ENCODE measurements around the gene PAN2.
A peak's percentile ranks its signal among the peaks of the same experiment; 100 is the strongest.

The PAN2 gene, protein sequence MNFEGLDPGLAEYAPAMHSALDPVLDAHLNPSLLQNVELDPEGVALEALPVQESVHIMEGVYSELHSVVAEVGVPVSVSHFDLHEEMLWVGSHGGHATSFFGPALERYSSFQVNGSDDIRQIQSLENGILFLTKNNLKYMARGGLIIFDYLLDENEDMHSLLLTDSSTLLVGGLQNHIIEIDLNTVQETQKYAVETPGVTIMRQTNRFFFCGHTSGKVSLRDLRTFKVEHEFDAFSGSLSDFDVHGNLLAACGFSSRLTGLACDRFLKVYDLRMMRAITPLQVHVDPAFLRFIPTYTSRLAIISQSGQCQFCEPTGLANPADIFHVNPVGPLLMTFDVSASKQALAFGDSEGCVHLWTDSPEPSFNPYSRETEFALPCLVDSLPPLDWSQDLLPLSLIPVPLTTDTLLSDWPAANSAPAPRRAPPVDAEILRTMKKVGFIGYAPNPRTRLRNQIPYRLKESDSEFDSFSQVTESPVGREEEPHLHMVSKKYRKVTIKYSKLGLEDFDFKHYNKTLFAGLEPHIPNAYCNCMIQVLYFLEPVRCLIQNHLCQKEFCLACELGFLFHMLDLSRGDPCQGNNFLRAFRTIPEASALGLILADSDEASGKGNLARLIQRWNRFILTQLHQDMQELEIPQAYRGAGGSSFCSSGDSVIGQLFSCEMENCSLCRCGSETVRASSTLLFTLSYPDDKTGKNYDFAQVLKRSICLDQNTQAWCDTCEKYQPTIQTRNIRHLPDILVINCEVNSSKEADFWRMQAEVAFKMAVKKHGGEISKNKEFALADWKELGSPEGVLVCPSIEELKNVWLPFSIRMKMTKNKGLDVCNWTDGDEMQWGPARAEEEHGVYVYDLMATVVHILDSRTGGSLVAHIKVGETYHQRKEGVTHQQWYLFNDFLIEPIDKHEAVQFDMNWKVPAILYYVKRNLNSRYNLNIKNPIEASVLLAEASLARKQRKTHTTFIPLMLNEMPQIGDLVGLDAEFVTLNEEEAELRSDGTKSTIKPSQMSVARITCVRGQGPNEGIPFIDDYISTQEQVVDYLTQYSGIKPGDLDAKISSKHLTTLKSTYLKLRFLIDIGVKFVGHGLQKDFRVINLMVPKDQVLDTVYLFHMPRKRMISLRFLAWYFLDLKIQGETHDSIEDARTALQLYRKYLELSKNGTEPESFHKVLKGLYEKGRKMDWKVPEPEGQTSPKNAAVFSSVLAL

DNA sequence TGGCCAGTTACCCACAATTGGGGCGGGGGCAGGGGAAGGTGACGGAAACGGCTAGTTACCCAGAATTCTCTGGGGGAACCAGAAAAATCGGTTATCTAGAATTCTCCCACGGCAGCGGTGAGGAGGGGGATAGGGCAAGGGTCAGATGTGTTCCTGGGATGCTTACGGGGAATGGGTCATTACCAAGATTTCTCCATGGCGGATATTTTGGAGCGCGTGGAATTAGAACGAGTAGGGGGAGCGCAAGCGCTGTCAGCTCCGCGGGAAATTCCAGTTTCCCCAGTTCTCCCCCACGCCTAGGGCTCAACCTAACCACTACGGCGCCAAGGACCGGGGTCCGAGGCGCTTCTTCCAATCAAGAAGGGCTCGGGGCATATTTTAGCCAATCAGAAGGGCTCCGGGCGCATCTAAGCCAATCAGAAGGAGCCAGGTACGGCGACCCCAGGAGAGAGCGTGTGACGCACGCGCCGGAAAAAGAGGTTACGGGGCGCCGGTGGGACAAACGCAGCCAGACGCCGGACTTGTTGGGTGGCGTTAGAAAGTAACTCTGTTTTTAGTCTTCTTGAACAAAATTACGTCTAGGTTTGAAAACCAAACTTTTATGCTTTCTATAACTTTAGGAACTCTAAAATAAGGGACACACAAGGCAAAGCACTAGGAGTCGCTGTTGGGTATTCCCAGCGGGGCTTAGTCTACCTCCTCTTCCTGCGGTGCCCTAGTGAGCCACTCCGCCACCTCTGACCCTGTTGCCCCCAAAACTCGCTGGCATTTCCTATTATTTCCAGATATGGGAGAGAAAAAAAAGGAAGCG, at the start of gene PAN2:
TSS of gene PAN2 (minus strand) at position 322 of the 811 bp plus-strand sequence. CDS start 906 bp downstream, outside the sequence.
- peak; percentile 87 to 94 for DNase-seq (ENCODE audit: extremely low read depth in 1 of 2, low read depth in 1 of 2)

DNA sequence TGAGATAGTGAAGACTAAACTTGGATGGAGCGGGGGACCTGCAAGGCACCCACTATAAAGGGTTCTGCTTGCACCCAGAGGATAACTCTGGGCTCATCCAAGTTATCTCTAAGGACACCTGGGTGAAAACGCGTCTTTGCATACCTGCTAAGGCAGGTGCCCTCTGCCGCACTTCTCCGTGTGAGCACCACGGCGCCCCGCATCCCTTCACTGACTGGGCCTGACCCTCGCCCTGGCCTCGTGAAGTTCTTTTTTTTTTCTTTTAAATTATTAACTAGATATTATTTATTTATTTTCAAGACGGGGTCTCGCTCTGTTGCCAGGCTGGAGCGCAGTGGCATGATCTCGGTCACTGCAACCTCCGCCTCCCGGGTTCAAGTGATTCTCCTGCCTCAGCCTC, 48.8 kb upstream of the PAN2 start:
- no peak for DNase-seq (ENCODE audit: extremely low read depth in 1 of 2, low read depth in 1 of 2)

DNA sequence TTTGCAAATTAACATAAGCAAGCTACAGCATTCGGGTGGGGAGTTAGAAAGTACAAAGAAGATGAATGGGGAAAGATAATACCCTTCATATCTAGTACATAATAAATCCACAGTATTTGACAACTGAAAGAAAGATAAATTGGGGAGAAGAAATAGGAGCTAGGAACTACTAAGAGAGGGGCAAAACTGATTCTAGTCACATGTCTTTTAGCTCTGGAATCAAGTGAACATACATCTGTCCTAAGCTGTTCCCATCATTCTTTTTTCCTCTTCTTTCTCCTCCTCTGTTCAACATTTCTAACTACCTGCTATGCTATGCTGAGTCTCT, 44.2 kb upstream of the PAN2 start:
- no peak for DNase-seq (ENCODE audit: extremely low read depth in 1 of 2, low read depth in 1 of 2)

DNA sequence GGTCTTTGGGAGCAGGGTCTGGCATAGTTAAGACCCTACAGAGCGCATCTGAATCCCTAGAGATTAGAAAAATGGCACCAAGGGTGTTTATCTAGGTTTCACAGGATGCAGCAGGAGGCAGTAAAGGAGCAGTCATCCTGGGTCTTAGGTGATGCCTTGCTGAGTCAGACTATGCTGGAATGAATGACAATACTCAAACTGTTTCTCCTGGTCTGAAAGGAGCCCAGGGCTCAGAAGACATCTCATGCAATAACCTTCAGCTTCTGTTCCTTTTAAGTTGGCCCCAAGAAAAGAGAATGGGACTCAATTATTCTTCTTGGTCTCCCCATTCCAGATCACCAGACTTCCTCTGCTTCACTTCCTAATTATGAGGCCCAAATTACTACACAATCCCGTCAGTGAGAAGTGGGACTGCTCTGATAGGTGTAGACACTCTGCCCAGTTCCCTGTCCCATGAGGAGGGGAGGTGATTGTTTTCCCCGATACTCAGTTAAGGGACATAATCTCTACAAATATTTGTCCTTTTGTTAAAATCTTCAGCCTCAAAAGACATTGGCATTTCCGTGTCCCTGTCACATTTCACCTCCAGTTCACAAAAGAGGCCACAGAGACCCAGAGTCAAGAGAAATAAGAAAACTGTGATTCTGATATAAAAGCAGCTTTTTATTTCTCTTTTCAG, 43.6 kb upstream of the PAN2 start:
- no peak for DNase-seq (ENCODE audit: extremely low read depth in 1 of 2, low read depth in 1 of 2)

DNA sequence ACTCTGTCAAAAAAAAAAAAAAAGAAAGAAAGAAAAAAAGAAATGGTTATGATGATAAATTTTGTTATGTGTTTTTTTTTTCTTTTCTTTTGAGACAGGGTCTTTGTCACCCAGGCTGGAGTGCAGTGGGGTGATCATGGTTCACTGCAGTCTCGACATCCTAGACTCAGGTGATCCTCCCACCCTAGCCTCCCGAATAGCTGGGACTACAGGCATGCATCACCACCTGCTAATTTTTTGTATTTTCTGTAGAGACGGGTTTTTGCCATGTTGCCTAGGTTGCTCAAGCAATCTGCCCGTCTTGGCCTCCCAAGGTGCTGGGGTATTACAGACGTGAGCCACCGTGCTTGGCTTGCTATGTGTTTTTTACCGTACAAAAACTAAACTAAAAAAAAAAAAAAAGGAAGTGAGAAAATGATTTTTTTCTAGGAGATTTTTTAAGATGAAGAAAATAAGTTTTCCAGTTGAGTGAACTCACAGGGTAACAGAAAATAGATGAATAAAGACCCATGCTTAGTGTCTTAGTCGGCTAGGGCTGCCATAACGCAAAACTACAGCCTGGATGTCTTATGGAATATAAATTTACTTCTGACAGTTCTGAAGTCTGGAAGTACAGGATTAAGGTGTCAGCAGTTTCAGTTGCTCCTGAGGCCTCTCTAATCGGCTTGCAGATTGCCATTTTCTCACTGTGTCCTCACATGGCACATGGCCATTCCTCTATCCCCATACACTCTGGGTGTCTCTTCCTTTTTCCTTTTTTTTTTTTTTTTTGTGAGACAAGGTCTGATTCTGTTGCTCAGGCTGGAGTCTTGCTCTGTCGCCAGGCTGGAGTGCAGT, 42.0 kb upstream of the PAN2 start:
- no peak for DNase-seq (ENCODE audit: extremely low read depth in 1 of 2, low read depth in 1 of 2)

DNA sequence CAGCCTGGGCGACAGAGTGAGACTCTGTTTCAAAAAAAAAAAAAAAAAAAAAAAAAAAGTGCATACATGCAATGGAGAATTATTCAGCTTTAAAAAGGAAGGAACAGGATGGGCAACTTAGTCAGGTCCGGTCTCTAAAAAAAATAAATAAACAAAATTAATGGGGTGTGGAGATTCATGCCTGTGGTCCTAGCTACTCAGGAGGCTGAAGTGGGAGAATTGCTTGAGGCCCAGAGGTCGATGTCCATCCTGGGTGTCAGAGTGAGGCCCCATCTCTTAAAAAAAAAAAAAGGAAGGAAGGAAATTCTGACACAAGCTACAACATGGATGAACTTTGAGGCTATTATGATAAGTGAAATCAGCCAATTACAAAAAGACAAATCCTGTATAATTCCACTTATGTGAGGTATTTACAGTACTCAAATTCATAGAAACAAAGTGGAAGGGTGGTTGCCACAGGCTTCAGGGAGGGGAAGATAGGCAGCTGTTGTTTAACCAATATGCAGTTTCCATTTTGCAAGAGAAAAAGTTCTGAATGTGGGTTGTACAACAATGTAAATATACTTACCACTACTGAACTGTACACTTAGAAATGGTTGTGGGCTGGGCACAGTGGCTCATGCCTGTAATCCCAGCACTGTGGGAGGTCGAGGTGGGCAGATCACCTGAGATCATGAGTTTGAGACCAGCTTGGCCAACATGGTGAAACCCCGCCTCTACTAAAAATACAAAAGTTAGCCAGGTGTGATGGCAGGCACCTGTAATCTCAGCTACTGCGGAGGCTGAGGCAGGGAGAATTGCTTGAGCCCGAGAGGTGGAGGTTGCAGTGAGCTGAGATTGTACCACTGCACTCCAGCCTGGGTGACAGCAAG, 41.2 kb upstream of the PAN2 start:
- DNase-seq (ENCODE audit: extremely low read depth in 1 of 2, low read depth in 1 of 2): no peak

DNA sequence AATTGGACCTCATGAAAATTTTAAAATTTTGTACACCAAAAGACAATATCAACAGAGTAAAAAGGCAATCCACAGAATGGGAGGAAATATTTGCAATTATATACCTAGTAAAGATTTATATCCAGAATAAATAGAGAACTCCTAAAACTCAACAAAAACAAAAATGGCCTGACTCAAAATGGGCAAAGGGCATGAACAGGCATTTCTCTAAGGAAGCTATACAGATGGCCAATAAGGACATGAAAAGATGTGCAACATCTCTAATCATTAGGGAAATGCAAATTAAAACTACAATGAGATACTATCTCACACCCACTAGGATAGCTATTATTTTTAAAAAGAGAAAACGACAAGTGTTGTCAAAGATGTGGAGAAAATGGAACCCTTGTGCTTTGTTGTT, 39.7 kb upstream of the PAN2 start:
- no peak for DNase-seq (ENCODE audit: extremely low read depth in 1 of 2, low read depth in 1 of 2)

DNA sequence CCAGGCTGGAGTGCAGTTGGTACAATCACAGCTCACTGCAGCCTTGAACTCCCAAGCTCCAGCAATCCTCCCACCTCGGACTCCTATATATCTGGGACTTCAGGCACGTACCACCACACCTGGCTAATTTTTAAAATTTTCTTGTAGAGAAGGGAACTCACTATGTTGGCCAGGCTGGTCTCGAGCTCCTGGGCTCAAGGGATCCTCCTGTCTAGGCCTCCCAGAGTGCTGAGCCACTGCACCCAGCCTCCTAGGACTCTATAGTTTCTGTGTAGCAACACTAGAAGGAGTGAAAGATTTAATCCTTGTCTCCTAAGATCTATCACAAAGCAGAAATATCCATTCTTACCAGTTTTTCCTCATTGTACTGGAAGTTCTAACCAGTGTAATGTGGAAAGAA, 33.1 kb upstream of the PAN2 start:
- DNase-seq (ENCODE audit: extremely low read depth in 1 of 2, low read depth in 1 of 2): no peak

DNA sequence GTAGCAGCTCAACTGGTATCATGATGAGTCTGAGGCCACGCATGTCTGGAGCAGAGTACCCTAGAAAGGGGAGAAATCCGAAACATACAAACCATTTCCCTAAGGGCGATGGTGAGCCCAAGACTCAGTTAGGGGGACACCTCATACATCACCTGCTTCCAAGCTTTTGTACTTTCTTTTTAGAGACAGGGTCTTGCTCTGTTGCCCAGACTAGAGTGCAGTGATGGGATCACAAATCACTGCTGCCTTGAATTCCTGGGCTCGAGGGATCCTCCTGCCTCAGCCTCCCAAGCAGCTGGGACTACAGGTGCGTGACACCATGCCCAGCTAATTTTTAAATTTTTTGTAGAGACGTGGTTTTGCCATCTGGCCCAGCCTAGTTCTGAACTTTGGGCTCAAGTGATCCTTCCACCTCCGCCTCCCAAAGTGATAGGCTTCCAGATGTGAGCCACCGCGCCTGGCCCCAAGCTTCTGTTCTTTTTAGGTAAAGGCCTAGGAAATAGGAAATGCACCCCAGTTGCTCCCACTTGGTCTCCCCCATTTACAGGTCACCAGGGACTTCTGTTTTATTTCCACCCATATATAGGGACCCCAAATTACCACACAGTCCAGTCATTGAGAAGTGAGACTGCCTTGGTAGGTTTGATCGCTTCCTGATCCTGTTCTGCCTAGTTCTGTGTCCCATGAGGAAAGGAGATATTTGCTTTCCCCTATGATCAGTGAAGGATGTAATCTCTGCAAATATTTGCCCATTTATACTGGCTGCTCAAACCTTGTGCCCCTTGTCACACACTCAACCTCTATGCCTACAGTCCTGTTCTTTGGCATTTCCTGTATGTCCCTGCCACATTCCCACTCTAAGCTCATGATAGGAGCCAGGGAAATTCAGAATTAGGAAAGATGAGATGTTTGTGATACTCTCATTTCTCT, 28.6 kb upstream of the PAN2 start, which contains the start of gene APOF:
TSS of gene APOF (minus strand) at position 728 of the 930 bp plus-strand sequence. CDS start at position 616, 112 bp downstream.
- no peak for DNase-seq (ENCODE audit: extremely low read depth in 1 of 2, low read depth in 1 of 2)

DNA sequence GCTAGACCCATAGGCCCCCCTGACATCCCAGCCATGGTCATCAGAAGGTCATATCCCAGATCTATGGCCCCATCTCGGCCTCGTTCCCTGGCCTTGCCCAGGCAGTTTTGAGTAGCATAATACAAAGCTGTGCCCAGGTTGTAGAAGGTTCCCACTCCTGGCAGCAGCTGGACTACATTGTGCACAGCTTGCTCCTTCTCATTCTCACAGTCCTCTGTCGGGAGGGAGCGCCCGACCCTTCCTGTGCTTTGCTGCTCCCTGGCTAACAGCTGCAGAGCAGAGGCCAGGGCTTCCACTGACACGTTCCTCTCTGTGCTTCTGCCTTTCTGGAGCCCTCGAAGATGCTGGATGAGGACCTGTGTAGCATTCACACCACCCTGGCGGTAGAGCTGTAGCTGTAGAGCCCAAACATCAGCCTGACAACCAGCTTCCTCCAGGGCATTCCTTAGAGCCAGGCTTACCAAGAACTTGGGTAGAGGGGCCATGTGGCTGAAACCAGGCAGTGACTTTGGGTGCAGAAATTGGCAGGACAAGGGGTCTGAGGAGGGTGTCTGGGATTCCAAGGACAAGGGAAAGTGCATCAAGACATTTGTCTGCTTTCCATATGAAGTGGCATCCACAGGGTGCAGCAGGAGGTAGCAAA, 27.8 kb upstream of the PAN2 start:
- no peak for DNase-seq (ENCODE audit: extremely low read depth in 1 of 2, low read depth in 1 of 2)

DNA sequence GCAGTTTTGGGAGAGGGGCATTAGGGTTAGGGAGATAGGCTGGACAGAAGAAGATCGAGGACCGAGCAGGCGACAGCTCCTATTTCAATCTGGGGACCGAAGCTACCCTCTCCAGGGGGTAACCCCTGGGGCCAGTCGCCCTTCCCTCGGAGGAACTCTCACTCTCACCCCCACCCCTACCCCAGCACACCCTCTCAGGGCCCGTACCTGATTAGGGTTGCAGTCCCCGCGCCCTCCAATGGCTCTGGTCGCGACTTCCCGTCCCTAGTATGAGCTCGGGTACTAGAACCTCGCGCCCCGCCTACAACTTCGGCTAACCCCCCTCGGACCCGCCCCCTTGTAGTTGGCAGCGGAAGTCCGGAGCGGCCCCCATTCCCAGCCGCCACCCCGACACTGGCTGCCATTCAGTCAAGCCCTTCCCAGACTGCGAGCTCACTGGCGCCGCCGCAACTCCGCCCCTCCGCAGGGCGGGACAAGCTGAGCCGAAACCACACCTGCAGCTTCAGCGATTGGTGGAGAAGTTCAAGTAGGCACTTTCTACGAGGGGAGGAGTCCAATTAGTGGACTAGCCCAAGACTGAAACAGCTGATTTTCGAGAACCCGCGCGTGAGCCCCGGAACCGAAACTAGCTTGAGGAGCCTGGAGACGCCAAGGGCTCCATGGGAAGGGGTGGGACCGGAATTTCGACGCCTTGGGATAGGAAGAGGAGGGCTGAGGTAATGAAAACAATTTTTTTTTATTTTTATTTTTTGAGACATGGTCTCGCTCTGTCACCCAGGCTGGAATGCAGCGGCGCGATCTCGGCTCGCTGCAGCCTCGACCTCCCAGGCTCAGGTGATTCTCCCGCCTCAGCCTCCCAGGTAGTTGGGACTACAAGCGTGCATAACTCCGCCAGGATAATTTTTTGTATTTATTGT, 26.3 kb upstream of the PAN2 start, which contains the start of gene STAT2:
TSS of gene STAT2 (minus strand) at position 257 of the 917 bp plus-strand sequence. CDS start 3,536 bp downstream, outside the sequence.
- peak; percentile 99 for DNase-seq (ENCODE audit: extremely low read depth in 1 of 2, low read depth in 1 of 2)

DNA sequence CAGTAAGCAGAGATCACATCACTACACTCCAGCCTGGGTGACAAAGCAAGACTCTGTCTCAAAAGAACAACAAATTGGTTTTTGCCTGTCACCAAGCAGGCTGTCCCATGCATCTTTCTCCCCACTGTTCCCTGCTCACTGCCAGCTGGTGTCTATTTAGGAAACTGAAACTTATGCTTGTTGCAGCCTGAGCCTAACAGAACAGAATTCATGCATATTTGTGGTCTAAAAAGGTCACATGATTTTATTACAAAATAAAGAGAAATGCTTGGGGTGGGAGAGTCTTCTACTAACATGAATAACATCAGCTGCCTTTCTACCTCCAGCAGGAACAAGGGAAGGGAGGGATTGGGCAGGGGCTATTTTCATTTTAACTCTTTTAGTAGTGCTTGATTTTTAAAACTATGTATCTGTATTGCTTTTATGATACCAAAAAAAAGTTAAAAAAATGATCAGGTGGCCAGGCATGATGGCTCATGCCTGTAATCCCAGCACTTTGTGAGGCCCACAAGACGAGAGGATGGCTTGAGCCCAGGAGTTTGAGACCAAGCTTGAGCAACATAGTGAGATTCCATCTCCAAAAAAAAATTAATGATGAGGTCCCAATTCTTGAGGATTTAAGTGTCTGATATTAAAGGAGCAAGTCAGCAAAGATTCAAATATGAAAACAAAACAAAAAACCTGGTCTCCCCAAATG, 25.2 kb upstream of the PAN2 start:
- DNase-seq (ENCODE audit: extremely low read depth in 1 of 2, low read depth in 1 of 2): no peak

DNA sequence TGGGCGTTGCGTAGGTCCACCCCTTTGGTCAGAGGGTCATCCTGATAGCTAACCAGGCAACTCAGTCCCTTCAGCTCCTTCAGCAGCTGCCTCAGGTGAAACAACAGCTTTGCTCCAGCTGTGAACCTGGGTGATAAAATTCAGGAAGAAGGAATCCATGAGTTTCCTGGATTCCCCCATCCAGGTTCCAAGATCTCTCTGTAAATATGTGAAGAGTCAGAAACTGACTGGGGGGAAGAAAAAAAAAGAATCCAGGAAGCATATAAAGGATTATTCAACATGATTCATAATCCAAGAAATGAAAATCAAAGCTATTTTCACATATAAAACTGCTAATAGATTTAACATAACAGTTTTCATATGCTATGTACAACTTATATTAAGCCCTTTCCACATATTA, 17.5 kb upstream of the PAN2 start:
- DNase-seq (ENCODE audit: extremely low read depth in 1 of 2, low read depth in 1 of 2): no peak

DNA sequence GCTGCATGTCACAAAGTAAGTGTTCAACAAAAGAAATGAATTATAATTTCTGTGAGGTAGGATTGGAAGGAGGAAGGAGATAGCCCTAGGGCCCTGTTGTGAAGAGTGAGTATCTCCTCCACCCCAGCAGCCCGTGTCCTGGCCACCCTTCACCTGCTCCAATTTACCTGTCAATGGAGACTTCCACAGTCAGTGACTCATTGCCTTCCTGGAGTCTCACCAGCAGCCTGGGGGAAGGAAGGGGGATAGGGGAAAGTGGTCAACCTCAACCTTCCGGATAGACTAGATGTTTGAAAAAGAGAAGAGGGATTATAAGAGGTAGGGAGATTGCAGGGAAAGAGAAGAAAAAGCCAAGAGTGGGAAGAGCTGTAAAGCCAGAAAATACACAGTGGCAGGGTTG, 16.9 kb upstream of the PAN2 start:
- no peak for DNase-seq (ENCODE audit: extremely low read depth in 1 of 2, low read depth in 1 of 2)

DNA sequence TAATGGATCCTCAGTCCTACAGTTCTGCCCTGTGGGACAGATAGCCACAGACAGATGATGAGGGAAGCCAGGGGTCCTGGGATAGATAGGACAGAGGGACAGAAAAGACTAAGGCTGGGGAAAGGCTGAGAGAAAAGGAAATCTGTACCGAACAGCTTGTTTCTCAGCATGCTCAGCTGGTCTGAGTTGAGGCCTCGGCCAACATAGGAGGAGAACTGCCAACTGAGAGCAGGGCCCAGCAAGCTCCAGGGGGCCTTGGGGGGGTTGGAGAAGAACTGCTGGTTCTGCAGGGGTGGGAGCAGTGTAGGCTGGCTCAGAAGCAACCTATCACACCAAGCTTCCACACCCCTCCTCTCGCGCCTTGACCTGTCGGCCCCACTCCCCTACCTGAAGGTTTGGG, 15.0 kb upstream of the PAN2 start:
- no peak for DNase-seq (ENCODE audit: extremely low read depth in 1 of 2, low read depth in 1 of 2)

All from stimulated activated CD8-positive, alpha-beta memory T cell treated with anti-CD3 and anti-CD28 coated beads, Interleukin-7, amount 100 ng/mL, for 48 hours (primary cell).